CD4-positive, alpha-beta memory T cell (primary cell): ENCODE results near the gene KIF5A. TPM values are rescaled to one million over a fixed set of nuclear protein-coding genes. Genes with fewer than 3 reads are reported as not detected.

ENCODE experiments used
- microRNA-seq: library from miRNA; unstranded; fragments of <30 nt; microRNA quantifications from one replicate; pipeline ENCODE4 v1.2.0, GENCODE V29; 2021; ENCODE audit warnings: borderline replicate concordance, borderline number of aligned reads, borderline microRNAs expressed, mixed read lengths
- polyA plus RNA-seq, 2 donors: library from polyadenylated mRNA; unstranded; fragments of 300-500 nt; fragmentation: Illumina TruSeq; gene quantifications; one replicate each; pipeline ENCODE4 v1.2.3, GENCODE V29; 2021
- total RNA-seq, 2 experiments: library from RNA; stranded (reverse); gene quantifications; one replicate each; pipeline ENCODE4 v1.2.3, GENCODE V29; 2021

KIF5A gene
- total and polyA plus RNA-seq, 4 experiments from 2014 or later = 0.96 to 1.00 TPM; not detected in 2

Small RNA genes lying within 50 kb of the gene (microRNA-seq; reads per million reads assigned to microRNA genes)
- gene MIR616 (not detected), gene MIR6758 (not detected)

Other genes starting within 250 kb of the KIF5A start
- 100 to 1,000 TPM; 124 to 132 TPM for gene R3HDM2, start 119.0 kb upstream of the KIF5A start, total RNA-seq
- gene R3HDM2, start 119.0 kb upstream of the KIF5A start, polyA plus RNA-seq = 10 to 100 TPM in 1 of 2 donors, 1 to 10 TPM in 1; 3.9 to 19.4 TPM
- gene INHBC, start 115.3 kb upstream of the KIF5A start, total RNA-seq = not detected
- not detected for gene INHBC, start 115.3 kb upstream of the KIF5A start, polyA plus RNA-seq
- gene INHBE, start 94.7 kb upstream of the KIF5A start, total RNA-seq = not detected
- not detected for gene INHBE, start 94.7 kb upstream of the KIF5A start, polyA plus RNA-seq
- under 1 TPM; 0.30 to 0.35 TPM for gene GLI1, start 90.3 kb upstream of the KIF5A start, total RNA-seq
- not detected for gene GLI1, start 90.3 kb upstream of the KIF5A start, polyA plus RNA-seq
- gene ARHGAP9, start 70.2 kb upstream of the KIF5A start, total RNA-seq = 100 to 1,000 TPM; 266 to 278 TPM
- gene ARHGAP9, start 70.2 kb upstream of the KIF5A start, polyA plus RNA-seq = 100 to 1,000 TPM; 206 to 216 TPM
- 100 to 1,000 TPM; 224 to 242 TPM for gene MARS1, start 62.0 kb upstream of the KIF5A start, total RNA-seq
- 100 to 1,000 TPM in 1 of 2 donors, 10 to 100 TPM in 1; 84.8 to 114 TPM for gene MARS1, start 62.0 kb upstream of the KIF5A start, polyA plus RNA-seq
- gene DDIT3, start 29.5 kb upstream of the KIF5A start, total RNA-seq = 10 to 100 TPM; 38.5 to 40.8 TPM
- 10 to 100 TPM; 15.4 to 22.8 TPM for gene DDIT3, start 29.5 kb upstream of the KIF5A start, polyA plus RNA-seq
- 100 to 1,000 TPM in 1 of 2 experiments, 10 to 100 TPM in 1; 97.4 to 103 TPM for gene MBD6, start 27.2 kb upstream of the KIF5A start, total RNA-seq
- gene MBD6, start 27.2 kb upstream of the KIF5A start, polyA plus RNA-seq = 1 to 10 TPM in 1 of 2 donors, under 1 TPM in 1; 0.16 to 2.6 TPM
- 10 to 100 TPM; 69.4 to 70.7 TPM for gene DCTN2, start 2.9 kb upstream of the KIF5A start, total RNA-seq
- 10 to 100 TPM; 67.4 to 86.2 TPM for gene DCTN2, start 2.9 kb upstream of the KIF5A start, polyA plus RNA-seq
- 10 to 100 TPM; 32.4 to 36.0 TPM for gene PIP4K2C, start 41.1 kb downstream of the KIF5A start, total RNA-seq
- gene PIP4K2C, start 41.1 kb downstream of the KIF5A start, polyA plus RNA-seq = 10 to 100 TPM; 30.4 to 45.0 TPM
- 10 to 100 TPM; 33.8 to 37.1 TPM for gene DTX3, start 54.8 kb downstream of the KIF5A start, total RNA-seq
- 1 to 10 TPM; 4.2 to 6.2 TPM for gene DTX3, start 54.8 kb downstream of the KIF5A start, polyA plus RNA-seq
- gene ARHGEF25, start 61.4 kb downstream of the KIF5A start, total RNA-seq = under 1 TPM; 0.47 to 0.67 TPM
- not detected for gene ARHGEF25, start 61.4 kb downstream of the KIF5A start, polyA plus RNA-seq
- gene B4GALNT1, start 83.2 kb downstream of the KIF5A start, total RNA-seq = not detected
- not detected for gene B4GALNT1, start 83.2 kb downstream of the KIF5A start, polyA plus RNA-seq
- gene OS9, start 144.1 kb downstream of the KIF5A start, total RNA-seq = 100 to 1,000 TPM; 189 to 195 TPM
- gene OS9, start 144.1 kb downstream of the KIF5A start, polyA plus RNA-seq = 10 to 100 TPM; 56.6 to 73.0 TPM
- 10 to 100 TPM; 63.2 to 66.7 TPM for gene AGAP2, start 188.7 kb downstream of the KIF5A start, total RNA-seq
- gene AGAP2, start 188.7 kb downstream of the KIF5A start, polyA plus RNA-seq = 1 to 10 TPM; 3.2 to 8.6 TPM
- 10 to 100 TPM; 27.5 to 30.6 TPM for gene TSPAN31, start 195.0 kb downstream of the KIF5A start, total RNA-seq
- gene TSPAN31, start 195.0 kb downstream of the KIF5A start, polyA plus RNA-seq = 10 to 100 TPM; 37.5 to 76.2 TPM
- gene CDK4, start 202.3 kb downstream of the KIF5A start, total RNA-seq = 10 to 100 TPM; 44.4 to 48.3 TPM
- gene CDK4, start 202.3 kb downstream of the KIF5A start, polyA plus RNA-seq = 10 to 100 TPM; 85.0 to 99.7 TPM
- 10 to 100 TPM; 58.0 to 62.8 TPM for gene MARCHF9, start 205.1 kb downstream of the KIF5A start, total RNA-seq
- gene MARCHF9, start 205.1 kb downstream of the KIF5A start, polyA plus RNA-seq = 1 to 10 TPM; 3.7 to 8.9 TPM
- 1 to 10 TPM in 1 of 2 experiments, under 1 TPM in 1; 0.64 to 1.4 TPM for gene CYP27B1, start 217.0 kb downstream of the KIF5A start, total RNA-seq
- under 1 TPM; 0.55 to 0.93 TPM for gene CYP27B1, start 217.0 kb downstream of the KIF5A start, polyA plus RNA-seq
- gene METTL1, start 222.1 kb downstream of the KIF5A start, total RNA-seq = 10 to 100 TPM in 1 of 2 experiments, 1 to 10 TPM in 1; 9.9 to 10.9 TPM
- 10 to 100 TPM; 16.3 to 19.1 TPM for gene METTL1, start 222.1 kb downstream of the KIF5A start, polyA plus RNA-seq
- 1 to 10 TPM; 3.1 to 4.9 TPM for gene EEF1AKMT3, start 222.6 kb downstream of the KIF5A start, total RNA-seq
- gene EEF1AKMT3, start 222.6 kb downstream of the KIF5A start, polyA plus RNA-seq = 10 to 100 TPM in 1 of 2 donors, 1 to 10 TPM in 1; 5.3 to 12.4 TPM
- gene TSFM, start 232.7 kb downstream of the KIF5A start, total RNA-seq = 10 to 100 TPM; 18.9 to 22.2 TPM
- gene TSFM, start 232.7 kb downstream of the KIF5A start, polyA plus RNA-seq = 10 to 100 TPM; 23.2 to 32.5 TPM